HG03571 (cell line): Measurements from ENCODE around the gene PILRB.
"Not testable (repeated sequence)": the region's sequence is repeated elsewhere in the genome, so short reads cannot be mapped to it uniquely, and the experiment has no call there.

ENCODE experiments used
- ATAC-seq: cut with Tn5 transposase; IDR thresholded peaks from one replicate; pipeline ENCODE4 v1.9.1; 2021; ENCODE audit not compliant: unreplicated experiment

PILRB gene

GRCh38 chr7:100373870-100374598, 16.1 kb downstream of the PILRB start:
- ATAC-seq = not testable (repeated sequence)

GRCh38 chr7:100374601-100375000, 16.7 kb downstream of the PILRB start:
- no peak for ATAC-seq

GRCh38 chr7:100376066-100376465, 18.1 kb downstream of the PILRB start:
- ATAC-seq = no peak

- no peak for ATAC-seq
Measured at GRCh38 chr7:100378114-100378755, 20.3 kb downstream of the PILRB start.

- no peak for ATAC-seq
Measured at GRCh38 chr7:100380196-100380595, 22.3 kb downstream of the PILRB start.

- ATAC-seq = not testable (repeated sequence)
Measured at GRCh38 chr7:100381531-100382233, 23.8 kb downstream of the PILRB start.

- not testable (repeated sequence) for ATAC-seq
Measured at GRCh38 chr7:100382234-100382853, 24.4 kb downstream of the PILRB start.

GRCh38 chr7:100384628-100385294, 26.8 kb downstream of the PILRB start:
- no peak for ATAC-seq

GRCh38 chr7:100386940-100387339, 29.0 kb downstream of the PILRB start:
- no peak for ATAC-seq

- no peak for ATAC-seq
Measured at GRCh38 chr7:100387695-100388094, 29.8 kb downstream of the PILRB start.

GRCh38 chr7:100389437-100390088, 31.6 kb downstream of the PILRB start:
- no peak for ATAC-seq

GRCh38 chr7:100390286-100391009, 32.5 kb downstream of the PILRB start:
- ATAC-seq = no peak

GRCh38 chr7:100393233-100393905, 35.5 kb downstream of the PILRB start:
- ATAC-seq = no peak

GRCh38 chr7:100394077-100394476, 36.2 kb downstream of the PILRB start:
- no peak for ATAC-seq

- ATAC-seq = peak; percentile 78
Measured at GRCh38 chr7:100396421-100396982, 38.6 kb downstream of the PILRB start.

GRCh38 chr7:100397315-100398081, 39.6 kb downstream of the PILRB start:
- ATAC-seq = no peak

GRCh38 chr7:100398239-100398638, 40.3 kb downstream of the PILRB start:
- ATAC-seq = no peak

- no peak for ATAC-seq
Measured at GRCh38 chr7:100400041-100400440, 42.1 kb downstream of the PILRB start.
